DOHH2 (cell line): ENCODE data around the gene PCGF2.

ENCODE experiments used
- H3F3A ChIP-seq: fragments of 200-600 bp; sonication (generic), shearing (Covaris generic); 2 replicates; pipeline ENCODE4 v1.6.0; 2016; ENCODE audit warnings: antibody characterized with exemption, mild to moderate bottlenecking; ENCODE audit not compliant: control insufficient read depth, insufficient read depth
- H3K27ac ChIP-seq: fragments of 200-600 bp; sonication (generic); 2 replicates; pipeline ENCODE4 v1.5.1; 2014; ENCODE audit warnings: low read depth, mild to moderate bottlenecking, low read length, moderate library complexity
- H3K27me3 ChIP-seq: fragments of 200-600 bp; sonication (generic); 2 replicates; pipeline ENCODE4 v1.6.1; 2014; ENCODE audit warnings: mild to moderate bottlenecking, low read length, mixed read lengths; ENCODE audit not compliant: control insufficient read depth
- H3K36me3 ChIP-seq: fragments of 200-600 bp; sonication (generic); 2 replicates; pipeline ENCODE4 v1.6.1; 2014; ENCODE audit warnings: mild to moderate bottlenecking, low read length, moderate library complexity, mixed read lengths; ENCODE audit not compliant: control insufficient read depth
- H3K4me1 ChIP-seq: fragments of 200-600 bp; sonication (generic); 2 replicates; pipeline ENCODE4 v1.6.1; 2014; ENCODE audit warnings: mild to moderate bottlenecking, low read length, mixed read lengths; ENCODE audit not compliant: control insufficient read depth
- H3K4me2 ChIP-seq: fragments of 200-600 bp; sonication (generic); 2 replicates; pipeline ENCODE4 v1.6.0; 2014; ENCODE audit warnings: mild to moderate bottlenecking, low read length, moderate library complexity
- H3K4me3 ChIP-seq: fragments of 200-600 bp; sonication (generic); 2 replicates; pipeline ENCODE4 v1.5.1; 2014; ENCODE audit warnings: mild to moderate bottlenecking, low read length, mixed read lengths
- H3K79me2 ChIP-seq: fragments of 200-600 bp; sonication (generic); 2 replicates; pipeline ENCODE4 v1.6.1; 2014; ENCODE audit warnings: mild to moderate bottlenecking, low read length, mixed read lengths; ENCODE audit not compliant: control insufficient read depth
- H3K9me2 ChIP-seq: fragments of 200-600 bp; sonication (generic); replicated peaks from 2 replicates; pipeline ENCODE4 v1.6.1; 2014; ENCODE audit warnings: mild to moderate bottlenecking, low read length, mixed read lengths; ENCODE audit not compliant: control insufficient read depth
- H3K9me3 ChIP-seq: fragments of 200-600 bp; sonication (generic); 2 replicates; pipeline ENCODE4 v1.6.1; 2014; ENCODE audit warnings: antibody characterized with exemption, low read length, mixed read lengths; ENCODE audit not compliant: control insufficient read depth, insufficient read depth
- H4K20me1 ChIP-seq: fragments of 200-600 bp; sonication (generic); 2 replicates; pipeline ENCODE4 v1.6.0; 2014; ENCODE audit warnings: low read depth, mild to moderate bottlenecking, antibody characterized with exemption, low read length, moderate library complexity; ENCODE audit not compliant: control insufficient read depth, insufficient read depth
- CTCF ChIP-seq: fragments of 200-600 bp; sonication (generic); IDR thresholded peaks from one replicate; pipeline ENCODE4 v1.5.1; 2014; ENCODE audit warnings: antibody characterized with exemption, mild to moderate bottlenecking, low read depth, low read length; ENCODE audit not compliant: poor library complexity, severe bottlenecking
- EZH2phosphoT487 ChIP-seq: fragments of 200-600 bp; sonication (generic); IDR thresholded peaks from 2 replicates; pipeline ENCODE4 v1.6.1; 2017; ENCODE audit warnings: borderline replicate concordance, mild to moderate bottlenecking, antibody characterized with exemption, low read length, moderate library complexity, mixed read lengths

The PCGF2 gene

GRCh38 chr17:38713456-38714075 lies 34.6 kb downstream of the PCGF2 start:
- Histone ChIP-seq H3K79me2 (no peaks in the 10 kb centered on the region; the same call in 1 of the 2 replicates), H3K4me1 (peaks cover 6% of the 10 kb centered on the region), H3K4me3 (no peak overlapping the region), H3F3A (no peaks in the 10 kb centered on the region), H3K4me2 (no peak overlapping the region), H4K20me1 (no peaks in the 10 kb centered on the region), H3K27ac (no peak overlapping the region), H3K36me3 (peaks cover 93% of the 10 kb centered on the region), H3K27me3 (no peaks in the 10 kb centered on the region), H3K9me2 (no peaks in the 10 kb centered on the region), H3K9me3 (no peaks in the 10 kb centered on the region)
- TF ChIP-seq EZH2phosphoT487 (no peak), CTCF (no peak)

GRCh38 chr17:38712593-38712992 lies 35.5 kb downstream of the PCGF2 start:
- Histone ChIP-seq H3K4me3 (no peak overlapping the region), H4K20me1 (no peaks in the 10 kb centered on the region), H3K27ac (no peak overlapping the region), H3K27me3 (no peaks in the 10 kb centered on the region), H3K9me3 (no peaks in the 10 kb centered on the region), H3K36me3 (peaks cover 95% of the 10 kb centered on the region), H3K4me1 (peaks cover 6% of the 10 kb centered on the region), H3K4me2 (no peak overlapping the region), H3F3A (no peaks in the 10 kb centered on the region), H3K79me2 (peaks cover 9% of the 10 kb centered on the region), H3K9me2 (no peaks in the 10 kb centered on the region)
- TF ChIP-seq CTCF = no peak
- no peak for TF ChIP-seq EZH2phosphoT487

GRCh38 chr17:38711792-38712571 lies 36.2 kb downstream of the PCGF2 start:
- Histone ChIP-seq H3K79me2 (peaks cover 15% of the 10 kb centered on the region), H3K4me2 (no peak overlapping the region), H3K9me3 (no peaks in the 10 kb centered on the region), H3K9me2 (no peaks in the 10 kb centered on the region), H3K4me3 (no peak overlapping the region), H3K27ac (no peak overlapping the region), H3K4me1 (peaks cover 11% of the 10 kb centered on the region), H4K20me1 (peaks cover 4% of the 10 kb centered on the region; the same call in 1 of the 2 replicates), H3K36me3 (peaks cover 95% of the 10 kb centered on the region), H3F3A (no peaks in the 10 kb centered on the region), H3K27me3 (no peaks in the 10 kb centered on the region)
- TF ChIP-seq EZH2phosphoT487 (no peak), CTCF (no peak)
